Tibial nerve (tissue), 4 donors: ENCODE results near the gene CTDSP2.

ENCODE experiments used
- CTCF ChIP-seq, 5 experiments: fragments of 200-600 bp in 3 of 5; fragments of 450-650 bp in 2 of 5; sonication (generic) in 3 of 5; IDR thresholded peaks; one replicate each; pipeline ENCODE4 v1.5.1; 2016 to 2019; ENCODE audit warnings: antibody characterized with exemption in 5 of 5, mild to moderate bottlenecking in 3 of 5, moderate library complexity in 2 of 5
- EP300 ChIP-seq, 2 donors: sonication (generic); formaldehyde crosslinking; IDR thresholded peaks; one replicate each; pipeline ENCODE4 v1.6.1; 2017; ENCODE audit warnings: antibody characterized with exemption in 2 of 2, mild to moderate bottlenecking in 1 of 2
- POLR2A ChIP-seq, 2 donors: fragments of 450-650 bp; IDR thresholded peaks; one replicate each; pipeline ENCODE4 v1.6.1; 2017; ENCODE audit warnings: antibody characterized with exemption in 2 of 2, mild to moderate bottlenecking in 2 of 2, moderate library complexity in 2 of 2

GRCh38 chr12:57783861-57784260 is 62.7 kb downstream of the CTDSP2 start:
- no peak for TF ChIP-seq CTCF (IDR thresholded peaks at IDR 0.05)
- TF ChIP-seq POLR2A (IDR thresholded peaks at IDR 0.05): no peak
- no peak for TF ChIP-seq EP300 (IDR thresholded peaks at IDR 0.05)
